ENCODE results near the gene ZNF595.
"Not testable (repeated sequence)": the region's sequence is repeated elsewhere in the genome, so short reads cannot be mapped to it uniquely, and the experiment has no call there.

Gene ZNF595

GRCh38 chr4:123922-124274 is 70.8 kb downstream of the ZNF595 start:
- H3K23ac ChIP-seq (ENCODE audit: low read length in 2 of 2); H2AK5ac ChIP-seq (ENCODE audit: low read length, severe bottlenecking); H3K4ac ChIP-seq (ENCODE audit: low read depth in 1 of 2, low read length in 2 of 2); H3K79me1 ChIP-seq (replicated peaks; ENCODE audit: low read length, poor library complexity, severe bottlenecking); H3K27me3 ChIP-seq (ENCODE audit: control insufficient read depth in 1 of 2, insufficient read depth in 1 of 2, low read length in 2 of 2); H2BK12ac ChIP-seq (ENCODE audit: low read length in 2 of 2); H3K18ac ChIP-seq (ENCODE audit: low read depth in 1 of 2, low read length in 2 of 2); H2BK5ac ChIP-seq (ENCODE audit: low read depth, low read length, poor library complexity, severe bottlenecking); H3K14ac ChIP-seq (ENCODE audit: low read length in 2 of 2); H3K4me1 ChIP-seq (ENCODE audit: control insufficient read depth, insufficient read depth, low read depth, low read length); DNase-seq; H4K91ac ChIP-seq (ENCODE audit: low read length); H2BK120ac ChIP-seq (ENCODE audit: low read depth, low read length); H2BK15ac ChIP-seq (ENCODE audit: low read depth, poor library complexity, severe bottlenecking): not testable (repeated sequence)
- peaks cover 15 to 25% of the 10 kb centered on the region in 2 experiments for H3K36me3 ChIP-seq (ENCODE audit: control insufficient read depth in 1 of 2, insufficient read depth in 2 of 2, low read depth in 1 of 2, low read length in 2 of 2)
- H2AFZ ChIP-seq (ENCODE audit: low read depth, low read length), result peak overlapping the region; percentile 67
- H3K27ac ChIP-seq (ENCODE audit: low read length, poor library complexity, severe bottlenecking), result peak overlapping the region; percentile 18
- peak overlapping the region in 1 of 2 experiments; percentile 97 for H3K4me3 ChIP-seq (ENCODE audit: insufficient read depth in 1 of 2, low read depth in 1 of 2, low read length in 2 of 2)
- peak overlapping the region; percentile 71 for H3K4me2 ChIP-seq (ENCODE audit: low read length, poor library complexity, severe bottlenecking)
- peak overlapping the region; percentile 84 for H4K8ac ChIP-seq (ENCODE audit: low read length)
- H3K9ac ChIP-seq (ENCODE audit: low read length), result peak overlapping the region; percentile 96
- 53% methylated on average over 10 of the region's 10 CpGs for WGBS
- peaks cover 51% of the 10 kb centered on the region for H3K9me3 ChIP-seq (ENCODE audit: control insufficient read depth, low read length)

GRCh38 chr4:124275-125081 is 71.4 kb downstream of the ZNF595 start, which contains the start of gene ZNF718:
TSS of gene ZNF718 (plus strand) at chr4:124501. CDS start at chr4:124671, 170 bp downstream.
- Histone ChIP-seq H3K23ac (ENCODE audit: low read length in 2 of 2) (no peak within 1 kb of the TSS), H3K18ac (ENCODE audit: low read depth in 1 of 2, low read length in 2 of 2) (peak within 1 kb of the TSS; percentile 93), H3K9me3 (ENCODE audit: control insufficient read depth, low read length) (peaks cover 51% of the 10 kb centered on the region), H3K4me2 (ENCODE audit: low read length, poor library complexity, severe bottlenecking) (peak within 1 kb of the TSS; percentile 78), H3K4me1 (ENCODE audit: control insufficient read depth, insufficient read depth, low read depth, low read length) (peaks cover 4% of the 10 kb centered on the region), H4K91ac (ENCODE audit: low read length) (peak within 1 kb of the TSS; percentile 67), H4K8ac (ENCODE audit: low read length) (peak within 1 kb of the TSS; percentile 84), H3K4ac (ENCODE audit: low read depth in 1 of 2, low read length in 2 of 2) (peak within 1 kb of the TSS; percentile 35 to 93), H2BK120ac (ENCODE audit: low read depth, low read length) (no peak within 1 kb of the TSS), H3K9ac (ENCODE audit: low read length) (peak within 1 kb of the TSS; percentile 96), H2AK5ac (ENCODE audit: low read length, severe bottlenecking) (no peak within 1 kb of the TSS), H2BK5ac (ENCODE audit: low read depth, low read length, poor library complexity, severe bottlenecking) (peak within 1 kb of the TSS; percentile 36), H2AFZ (ENCODE audit: low read depth, low read length) (peak within 1 kb of the TSS; percentile 99), H2BK15ac (ENCODE audit: low read depth, poor library complexity, severe bottlenecking) (no peak within 1 kb of the TSS), H3K36me3 (ENCODE audit: control insufficient read depth in 1 of 2, insufficient read depth in 2 of 2, low read depth in 1 of 2, low read length in 2 of 2) (peaks cover 18 to 31% of the 10 kb centered on the region in 2 experiments), H3K79me1 (replicated peaks; ENCODE audit: low read length, poor library complexity, severe bottlenecking) (peaks cover 4% of the 10 kb centered on the region), H3K14ac (ENCODE audit: low read length in 2 of 2) (peak within 1 kb of the TSS in 1 of 2 experiments; percentile 79), H3K4me3 (ENCODE audit: insufficient read depth in 1 of 2, low read depth in 1 of 2, low read length in 2 of 2) (peak within 1 kb of the TSS; percentile 97 to 99), H3K27ac (ENCODE audit: low read length, poor library complexity, severe bottlenecking) (peak within 1 kb of the TSS; percentile 76), H3K27me3 (ENCODE audit: control insufficient read depth in 1 of 2, insufficient read depth in 1 of 2, low read length in 2 of 2) (no peaks in the 10 kb centered on the region), H2BK12ac (ENCODE audit: low read length in 2 of 2) (no peak within 1 kb of the TSS)
- DNase-seq, result peak; percentile 98
- under 1% methylated on average over 42 of the region's 44 CpGs for WGBS

- Histone ChIP-seq H3K23ac (ENCODE audit: low read length in 2 of 2) (no peak overlapping the region), H2BK12ac (ENCODE audit: low read length in 2 of 2) (no peak overlapping the region)
- under 1% methylated on average over 30 of the region's 30 CpGs for WGBS
These were observed 72.1 kb downstream of the ZNF595 start for GRCh38 chr4:125091-125771.

DNA sequence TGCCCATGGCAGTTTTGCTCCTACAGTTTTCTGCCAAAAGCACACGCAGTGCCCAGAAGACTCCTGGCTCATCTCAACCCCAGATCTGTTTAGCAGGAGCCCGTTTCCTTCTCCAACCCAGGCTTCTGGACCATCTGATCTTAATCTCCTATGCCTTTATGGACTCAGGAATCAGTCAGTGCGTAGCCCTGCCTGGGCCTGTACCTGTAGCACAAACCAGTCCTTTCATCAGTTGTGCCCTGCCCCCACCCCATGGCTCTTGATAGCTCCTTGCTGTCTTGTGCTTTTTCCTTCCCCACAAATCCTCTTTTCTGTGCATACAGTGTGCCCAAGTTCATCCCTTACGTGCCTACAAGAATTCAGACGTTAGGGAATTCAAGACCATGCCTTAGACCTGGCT is 72.7 kb downstream of the ZNF595 start:
- peaks cover 4% of the 10 kb centered on the region for H3K4me1 ChIP-seq (ENCODE audit: control insufficient read depth, insufficient read depth, low read depth, low read length)
- H3K4me2 ChIP-seq (ENCODE audit: low read length, poor library complexity, severe bottlenecking), result peak overlapping the region; percentile 78
- H2BK15ac ChIP-seq (ENCODE audit: low read depth, poor library complexity, severe bottlenecking), result no peak overlapping the region
- peak overlapping the region; percentile 96 for H3K9ac ChIP-seq (ENCODE audit: low read length)
- peaks cover 57% of the 10 kb centered on the region for H3K9me3 ChIP-seq (ENCODE audit: control insufficient read depth, low read length)
- H3K36me3 ChIP-seq (ENCODE audit: control insufficient read depth in 1 of 2, insufficient read depth in 2 of 2, low read depth in 1 of 2, low read length in 2 of 2), result peaks cover 18 to 41% of the 10 kb centered on the region in 2 experiments
- H2BK12ac ChIP-seq (ENCODE audit: low read length in 2 of 2), result no peak overlapping the region
- H4K8ac ChIP-seq (ENCODE audit: low read length), result peak overlapping the region; percentile 77
- no peak overlapping the region for H2AK5ac ChIP-seq (ENCODE audit: low read length, severe bottlenecking)
- no peak overlapping the region for H2BK120ac ChIP-seq (ENCODE audit: low read depth, low read length)
- peak overlapping the region; percentile 46 for H4K91ac ChIP-seq (ENCODE audit: low read length)
- H3K23ac ChIP-seq (ENCODE audit: low read length in 2 of 2), result no peak overlapping the region
- peak overlapping the region; percentile 97 to 99 for H3K4me3 ChIP-seq (ENCODE audit: insufficient read depth in 1 of 2, low read depth in 1 of 2, low read length in 2 of 2)
- peak overlapping the region; percentile 45 for H3K27ac ChIP-seq (ENCODE audit: low read length, poor library complexity, severe bottlenecking)
- no peak overlapping the region for H3K14ac ChIP-seq (ENCODE audit: low read length in 2 of 2)
- peaks cover 6% of the 10 kb centered on the region for H3K79me1 ChIP-seq (replicated peaks; ENCODE audit: low read length, poor library complexity, severe bottlenecking)
- H3K18ac ChIP-seq (ENCODE audit: low read depth in 1 of 2, low read length in 2 of 2), result peak overlapping the region in 1 of 2 experiments; percentile 54
- H3K27me3 ChIP-seq (ENCODE audit: control insufficient read depth in 1 of 2, insufficient read depth in 1 of 2, low read length in 2 of 2), result no peaks in the 10 kb centered on the region
- H3K4ac ChIP-seq (ENCODE audit: low read depth in 1 of 2, low read length in 2 of 2), result no peak overlapping the region
- peak; percentile 1 for DNase-seq
- H2BK5ac ChIP-seq (ENCODE audit: low read depth, low read length, poor library complexity, severe bottlenecking), result no peak overlapping the region
- H2AFZ ChIP-seq (ENCODE audit: low read depth, low read length), result no peak overlapping the region
- whole genome bisulfite sequencing, result 70% methylated on average over 5 of the region's 5 CpGs

More at GRCh38 chr4:125091-125771, 72.1 kb downstream of the ZNF595 start:
- Histone ChIP-seq H3K18ac (ENCODE audit: low read depth in 1 of 2, low read length in 2 of 2) (peak overlapping the region in 1 of 2 experiments; percentile 54), H3K36me3 (ENCODE audit: control insufficient read depth in 1 of 2, insufficient read depth in 2 of 2, low read depth in 1 of 2, low read length in 2 of 2) (peaks cover 18 to 38% of the 10 kb centered on the region in 2 experiments), H3K4me1 (ENCODE audit: control insufficient read depth, insufficient read depth, low read depth, low read length) (peaks cover 4% of the 10 kb centered on the region), H3K4ac (ENCODE audit: low read depth in 1 of 2, low read length in 2 of 2) (peak overlapping the region in 1 of 2 experiments; percentile 35), H3K9me3 (ENCODE audit: control insufficient read depth, low read length) (peaks cover 52% of the 10 kb centered on the region), H4K91ac (ENCODE audit: low read length) (peak overlapping the region; percentile 46), H3K27me3 (ENCODE audit: control insufficient read depth in 1 of 2, insufficient read depth in 1 of 2, low read length in 2 of 2) (no peaks in the 10 kb centered on the region), H3K4me3 (ENCODE audit: insufficient read depth in 1 of 2, low read depth in 1 of 2, low read length in 2 of 2) (peak overlapping the region; percentile 97 to 99), H2BK5ac (ENCODE audit: low read depth, low read length, poor library complexity, severe bottlenecking) (no peak overlapping the region), H3K27ac (ENCODE audit: low read length, poor library complexity, severe bottlenecking) (peak overlapping the region; percentile 76), H3K79me1 (replicated peaks; ENCODE audit: low read length, poor library complexity, severe bottlenecking) (peaks cover 5% of the 10 kb centered on the region), H2AK5ac (ENCODE audit: low read length, severe bottlenecking) (no peak overlapping the region), H3K9ac (ENCODE audit: low read length) (peak overlapping the region; percentile 96), H2BK120ac (ENCODE audit: low read depth, low read length) (no peak overlapping the region), H4K8ac (ENCODE audit: low read length) (peak overlapping the region; percentile 77), H3K4me2 (ENCODE audit: low read length, poor library complexity, severe bottlenecking) (peak overlapping the region; percentile 78), H3K14ac (ENCODE audit: low read length in 2 of 2) (no peak overlapping the region), H2AFZ (ENCODE audit: low read depth, low read length) (peak overlapping the region; percentile 99), H2BK15ac (ENCODE audit: low read depth, poor library complexity, severe bottlenecking) (no peak overlapping the region)
- peak; percentile 67 for DNase-seq

All from mesenchymal stem cell (in vitro differentiated cells and primary cell).